Right lobe of liver (tissue), 6 donors: Measurements from ENCODE around the gene GDF2. TPM values are rescaled to one million over a fixed set of nuclear protein-coding genes. Genes with fewer than 3 reads are reported as not detected.

Source experiments
- ATAC-seq, 4 donors: fragments of 200-7000 bp; cut with Tn5 transposase; one replicate each; pipeline ENCODE4 v1.9.1; 2020; ENCODE audit warnings: mild to moderate bottlenecking in 4 of 4, moderate library complexity in 4 of 4
- DNase-seq, 3 donors: peaks; one replicate each; pipeline ENCODE4 v3.0.0-alpha.2; 2020
- H3K27ac ChIP-seq, 3 donors: fragments of 200-600 bp; one replicate each; pipeline ENCODE4 v1.8.0; 2022
- H3K27me3 ChIP-seq, 2 donors: fragments of 200-600 bp; one replicate each; pipeline ENCODE4 v1.8.0; 2022
- H3K36me3 ChIP-seq, 4 donors: fragments of 200-600 bp; sonication (generic) in 1 of 4; one replicate each; pipeline versions ENCODE4 v1.5.1 to v1.8.0; 2017 to 2022; ENCODE audit warnings: control low read depth in 1 of 4
- H3K4me1 ChIP-seq, 4 donors: fragments of 200-600 bp; sonication (generic) in 1 of 4; one replicate each; pipeline versions ENCODE4 v1.5.1 to v1.8.0; 2017 to 2022; ENCODE audit warnings: control low read depth in 1 of 4
- H3K4me3 ChIP-seq, 3 donors: fragments of 200-600 bp; one replicate each; pipeline ENCODE4 v1.8.0; 2022
- H3K9me3 ChIP-seq, 4 donors: fragments of 200-600 bp; sonication (generic) in 1 of 4; one replicate each; pipeline versions ENCODE4 v1.5.1 to v1.8.0; 2017 to 2022; ENCODE audit warnings: control low read depth in 1 of 4
- POLR2A ChIP-seq: fragments of 450-650 bp; IDR thresholded peaks from one replicate; pipeline ENCODE4 v1.6.1; 2017; ENCODE audit warnings: antibody characterized with exemption, mild to moderate bottlenecking
- WGBS: methylation state at CpG from one replicate; pipeline ENCODE4 v1.1.6; 2018; ENCODE audit warnings: low coverage, low lambda C conversion rate; ENCODE audit not compliant: insufficient coverage; ENCODE audit errors: missing lambda C conversion rate; 5-methylcytosine and 5-hydroxymethylcytosine counted together
- intact Hi-C, 2 donors: fragments of 100-400 bp; cut with DNase I; formaldehyde crosslinking; loops; one replicate each; pipeline versions ENCODE4 v1.11.2 to v1.14.1; 2022
- total RNA-seq, 6 experiments: library from RNA; depleted of rRNA in 2 of 6; stranded (reverse); fragments of >200 nt in 2 of 6; fragmentation: NEBNext Ultra II Directional in 3 of 6; extraction: Animal tissue kit (Norgen Biotek cat#: 25700) in 3 of 6; gene quantifications; one replicate each; pipeline versions ENCODE4 v1.1.0 to v1.2.4, GENCODE V29; 2016 to 2023
- TF ChIP-seq, protein P1 (sequence below), 4 donors: fragments of 200-600 bp in 3 of 4; fragments of 450-650 bp in 1 of 4; IDR thresholded peaks; one replicate each; pipeline versions ENCODE4 v1.5.1 to v1.8.0; 2016 to 2022; ENCODE audit warnings: antibody characterized with exemption in 4 of 4, mild to moderate bottlenecking in 2 of 4
- donor health status: DM: no; HTN: yes; CAD: no.
- donor health status: DM: no; HTN: no; CAD: no.
- donor health status: DM: no; HTN: no; CAD: no.
- donor health status: DM: no; HTN: yes; CAD: no.
- donor health status: DM: no; HTN: yes; CAD: no.

Gene GDF2
- total RNA-seq, 6 experiments from 2014 or later = 4.5 to 15.9 (median 9.7) TPM

- DNase-seq (peak; percentile 83 to 86 (median 85)), ATAC-seq (peak; percentile 88 to 98 (median 94))
- WGBS = 42% methylated on average over 2 of the region's 20 CpGs
- H3K27ac ChIP-seq = no peak overlapping the region
- no peaks in the 10 kb centered on the region for H3K9me3 ChIP-seq
- no peak overlapping the region for H3K4me3 ChIP-seq
- H3K4me1 ChIP-seq = no peaks in the 10 kb centered on the region
- H3K27me3 ChIP-seq = no peaks in the 10 kb centered on the region
- TF ChIP-seq, protein P1, sequence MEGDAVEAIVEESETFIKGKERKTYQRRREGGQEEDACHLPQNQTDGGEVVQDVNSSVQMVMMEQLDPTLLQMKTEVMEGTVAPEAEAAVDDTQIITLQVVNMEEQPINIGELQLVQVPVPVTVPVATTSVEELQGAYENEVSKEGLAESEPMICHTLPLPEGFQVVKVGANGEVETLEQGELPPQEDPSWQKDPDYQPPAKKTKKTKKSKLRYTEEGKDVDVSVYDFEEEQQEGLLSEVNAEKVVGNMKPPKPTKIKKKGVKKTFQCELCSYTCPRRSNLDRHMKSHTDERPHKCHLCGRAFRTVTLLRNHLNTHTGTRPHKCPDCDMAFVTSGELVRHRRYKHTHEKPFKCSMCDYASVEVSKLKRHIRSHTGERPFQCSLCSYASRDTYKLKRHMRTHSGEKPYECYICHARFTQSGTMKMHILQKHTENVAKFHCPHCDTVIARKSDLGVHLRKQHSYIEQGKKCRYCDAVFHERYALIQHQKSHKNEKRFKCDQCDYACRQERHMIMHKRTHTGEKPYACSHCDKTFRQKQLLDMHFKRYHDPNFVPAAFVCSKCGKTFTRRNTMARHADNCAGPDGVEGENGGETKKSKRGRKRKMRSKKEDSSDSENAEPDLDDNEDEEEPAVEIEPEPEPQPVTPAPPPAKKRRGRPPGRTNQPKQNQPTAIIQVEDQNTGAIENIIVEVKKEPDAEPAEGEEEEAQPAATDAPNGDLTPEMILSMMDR (IDR thresholded peaks at IDR 0.05) = peak; percentile 81 to 85 (median 84)
- TF ChIP-seq POLR2A = no peak
- H3K36me3 ChIP-seq = no peaks in the 10 kb centered on the region
- intact Hi-C loops = loop anchor here (5.0 kb wide), 3 partner anchors 265 to 285 kb away; no protein-coding TSS in a partner anchor
Observed at GRCh38 chr10:47311932-47312662, 10.2 kb upstream of the GDF2 start.

GRCh38 chr10:47312663-47312995 lies 9.6 kb upstream of the GDF2 start:
- no peak overlapping the region for H3K4me3 ChIP-seq
- 33% methylated on average over 1 of the region's 7 CpGs for WGBS
- TF ChIP-seq POLR2A = no peak
- TF ChIP-seq, protein P1 (IDR thresholded peaks at IDR 0.05) = no peak
- no peaks in the 10 kb centered on the region for H3K36me3 ChIP-seq
- ATAC-seq (no peak), DNase-seq (peak in 1 of 3 donors; percentile 36)
- H3K4me1 ChIP-seq = no peaks in the 10 kb centered on the region
- no peak overlapping the region for H3K27ac ChIP-seq
- no peaks in the 10 kb centered on the region for H3K9me3 ChIP-seq
- intact Hi-C loops = loop anchor here (5.0 kb wide), 3 partner anchors 265 to 285 kb away; no protein-coding TSS in a partner anchor
- H3K27me3 ChIP-seq = no peaks in the 10 kb centered on the region

DNA sequence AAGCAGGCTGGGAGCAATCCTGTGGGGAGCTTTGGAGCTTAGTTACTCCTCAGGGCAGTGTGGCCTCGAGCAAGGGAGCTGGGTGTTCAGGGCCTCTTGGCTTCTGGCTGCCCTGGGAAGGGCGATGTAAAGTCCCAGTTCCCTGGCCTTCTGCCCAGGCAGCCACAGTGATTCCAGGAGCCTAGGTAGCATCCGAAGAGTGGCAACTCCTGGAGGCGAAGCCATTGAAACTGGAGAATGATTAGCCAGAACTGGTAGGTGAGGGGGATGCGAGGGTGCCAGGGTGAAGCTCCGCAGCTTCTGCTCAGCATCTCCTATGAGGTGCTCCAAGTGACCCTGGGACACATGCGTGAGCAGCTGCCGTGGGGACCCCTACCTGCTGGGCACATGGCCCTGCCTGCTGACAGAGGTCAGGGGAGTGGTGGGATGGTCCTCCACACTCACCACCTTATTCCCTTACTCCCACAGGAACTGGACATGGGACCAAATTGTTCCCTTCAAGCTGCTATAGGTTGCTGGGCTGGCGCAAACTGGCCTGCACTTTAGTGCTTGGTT lies 7.8 kb upstream of the GDF2 start:
- DNase-seq (peak in 1 of 3 donors; percentile 29), ATAC-seq (no peak)
- no peaks in the 10 kb centered on the region for H3K36me3 ChIP-seq
- H3K27ac ChIP-seq = no peak overlapping the region
- TF ChIP-seq, protein P1 (IDR thresholded peaks at IDR 0.05) = no peak
- no peak for TF ChIP-seq POLR2A
- no peak overlapping the region for H3K4me3 ChIP-seq
- WGBS = 100% methylated on average over 1 of the region's 9 CpGs
- no peaks in the 10 kb centered on the region for H3K9me3 ChIP-seq
- intact Hi-C loops = loop anchor here (5.0 kb wide), 3 partner anchors 267 to 287 kb away; no protein-coding TSS in a partner anchor
- H3K4me1 ChIP-seq = no peaks in the 10 kb centered on the region
- no peaks in the 10 kb centered on the region for H3K27me3 ChIP-seq

- Histone ChIP-seq H3K9me3 (no peaks in the 10 kb centered on the region), H3K27me3 (no peaks in the 10 kb centered on the region), H3K27ac (no peak overlapping the region), H3K4me3 (no peak overlapping the region), H3K4me1 (no peaks in the 10 kb centered on the region), H3K36me3 (no peaks in the 10 kb centered on the region)
- ATAC-seq = no peak
- no peak for DNase-seq
- no peak for TF ChIP-seq POLR2A
- TF ChIP-seq, protein P1 (IDR thresholded peaks at IDR 0.05) = no peak
- intact Hi-C loops = no loop called here
- 77% methylated on average over 2 of the region's 2 CpGs for WGBS
Observed at GRCh38 chr10:47315421-47315820, 6.8 kb upstream of the GDF2 start.
